GM18867 (cell line): Measurements from ENCODE around the gene IL1F10.

Experiments used
- ATAC-seq: cut with Tn5 transposase; IDR thresholded peaks from one replicate; pipeline ENCODE4 v1.9.1; 2021; ENCODE audit warnings: mild to moderate bottlenecking, moderate library complexity; ENCODE audit not compliant: unreplicated experiment

Gene IL1F10

GRCh38 chr2:113067681-113068080 is at the start of gene IL1F10:
Gene IL1F10 (plus strand): TSS chr2:113067970. CDS start chr2:113072739, 4,769 bp downstream.
- no peak for ATAC-seq

GRCh38 chr2:113018509-113018908 is 49.3 kb upstream of the IL1F10 start:
- ATAC-seq, result no peak

- ATAC-seq, result no peak
Measured at GRCh38 chr2:113021312-113021711, 46.5 kb upstream of the IL1F10 start.

- no peak for ATAC-seq
Measured at GRCh38 chr2:113024764-113025163, 43.0 kb upstream of the IL1F10 start.

- ATAC-seq, result no peak
Measured at GRCh38 chr2:113025737-113026136, 42.0 kb upstream of the IL1F10 start.

- no peak for ATAC-seq
Measured at GRCh38 chr2:113027691-113028090, 40.1 kb upstream of the IL1F10 start.

- no peak for ATAC-seq
Measured at GRCh38 chr2:113028112-113028511, 39.7 kb upstream of the IL1F10 start.

- no peak for ATAC-seq
Measured at GRCh38 chr2:113032737-113033136, 35.0 kb upstream of the IL1F10 start.

- ATAC-seq, result no peak
Measured at GRCh38 chr2:113034016-113034415, 33.8 kb upstream of the IL1F10 start.

- ATAC-seq, result no peak
Measured at GRCh38 chr2:113036763-113037162, 31.0 kb upstream of the IL1F10 start.

GRCh38 chr2:113038291-113038690 is 29.5 kb upstream of the IL1F10 start:
- no peak for ATAC-seq

GRCh38 chr2:113039158-113039557 is 28.6 kb upstream of the IL1F10 start:
- no peak for ATAC-seq

GRCh38 chr2:113039719-113040118 is 28.1 kb upstream of the IL1F10 start:
- ATAC-seq, result no peak

GRCh38 chr2:113041871-113042270 is 25.9 kb upstream of the IL1F10 start:
- ATAC-seq, result no peak

GRCh38 chr2:113046465-113046864 is 21.3 kb upstream of the IL1F10 start:
- no peak for ATAC-seq

- no peak for ATAC-seq
Measured at GRCh38 chr2:113050921-113051895, 16.6 kb upstream of the IL1F10 start.

- no peak for ATAC-seq
Measured at GRCh38 chr2:113052396-113052917, 15.3 kb upstream of the IL1F10 start, which contains the start of gene IL36B. Gene IL36B (minus strand): TSS chr2:113052867.

GRCh38 chr2:113053666-113054065 is 14.1 kb upstream of the IL1F10 start:
- no peak for ATAC-seq

- no peak for ATAC-seq
Measured at GRCh38 chr2:113054066-113054465, 13.7 kb upstream of the IL1F10 start.

GRCh38 chr2:113056521-113056920 is 11.2 kb upstream of the IL1F10 start:
- ATAC-seq, result no peak

GRCh38 chr2:113057117-113057516 is 10.7 kb upstream of the IL1F10 start:
- ATAC-seq, result no peak

GRCh38 chr2:113058411-113058994 is 9.3 kb upstream of the IL1F10 start:
- no peak for ATAC-seq
